Right renal cortex interstitium (tissue), 3 donors: ENCODE measurements around the gene SPDYE11. TPM values are rescaled to one million over a fixed set of nuclear protein-coding genes. Genes with fewer than 3 reads are reported as not detected.
"Not testable (repeated sequence)": the region's sequence is repeated elsewhere in the genome, so short reads cannot be mapped to it uniquely, and the experiment has no call there.

Source experiments
- DNase-seq, 3 donors: peaks; one replicate each; pipeline ENCODE4 v3.0.0-alpha.2; 2013; ENCODE audit warnings: low read depth in 3 of 3, low spot score in 2 of 3
- polyA plus RNA-seq, 3 donors: library from polyadenylated mRNA; unstranded; fragments of 120-200 nt; gene quantifications; one replicate each; pipeline ENCODE4 v1.2.1, GENCODE V29; 2013; ENCODE audit not compliant: insufficient read length in 3 of 3

SPDYE11 gene, protein sequence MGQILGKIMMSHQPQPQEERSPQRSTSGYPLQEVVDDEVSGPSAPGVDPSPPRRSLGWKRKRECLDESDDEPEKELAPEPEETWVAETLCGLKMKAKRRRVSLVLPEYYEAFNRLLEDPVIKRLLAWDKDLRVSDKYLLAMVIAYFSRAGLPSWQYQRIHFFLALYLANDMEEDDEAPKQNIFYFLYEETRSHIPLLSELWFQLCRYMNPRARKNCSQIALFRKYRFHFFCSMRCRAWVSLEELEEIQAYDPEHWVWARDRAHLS
- polyA plus RNA-seq = under 1 TPM; 0.21 to 0.50 (median 0.25) TPM

DNA sequence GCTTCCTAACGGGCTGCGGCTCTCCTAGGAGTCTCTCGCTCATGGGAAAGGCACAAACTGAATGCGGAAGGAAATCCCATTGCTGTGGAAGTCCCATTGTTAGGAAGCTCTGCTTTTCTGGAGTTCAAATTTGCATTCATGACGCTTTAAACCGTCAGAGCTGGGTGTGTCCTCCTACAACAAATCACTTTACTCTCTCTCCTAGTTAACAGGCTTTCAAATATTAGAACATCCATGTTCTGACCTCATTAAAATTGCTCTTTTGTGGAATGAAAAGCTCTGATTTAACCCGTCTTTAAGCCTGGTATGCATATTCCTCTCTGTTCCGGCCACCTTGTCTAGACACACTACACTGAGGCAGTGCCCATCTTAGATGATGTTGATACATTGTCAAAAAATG lies at the start of gene SPDYE11:
SPDYE11 (minus strand) TSS at position 101 of the 400 bp plus-strand sequence. CDS start 1,800 bp downstream, outside the sequence.
- not testable (repeated sequence) for DNase-seq

DNA sequence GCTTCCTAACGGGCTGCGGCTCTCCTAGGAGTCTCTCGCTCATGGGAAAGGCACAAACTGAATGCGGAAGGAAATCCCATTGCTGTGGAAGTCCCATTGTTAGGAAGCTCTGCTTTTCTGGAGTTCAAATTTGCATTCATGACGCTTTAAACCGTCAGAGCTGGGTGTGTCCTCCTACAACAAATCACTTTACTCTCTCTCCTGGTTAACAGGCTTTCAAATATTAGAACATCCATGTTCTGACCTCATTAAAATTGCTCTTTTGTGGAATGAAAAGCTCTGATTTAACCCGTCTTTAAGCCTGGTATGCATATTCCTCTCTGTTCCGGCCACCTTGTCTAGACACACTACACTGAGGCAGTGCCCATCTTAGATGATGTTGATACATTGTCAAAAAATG lies 28.2 kb upstream of the SPDYE11 start, which contains the start of gene SPDYE9:
SPDYE9 (minus strand) TSS at position 101 of the 400 bp plus-strand sequence. CDS start 1,800 bp downstream, outside the sequence.
- DNase-seq = not testable (repeated sequence)

DNA sequence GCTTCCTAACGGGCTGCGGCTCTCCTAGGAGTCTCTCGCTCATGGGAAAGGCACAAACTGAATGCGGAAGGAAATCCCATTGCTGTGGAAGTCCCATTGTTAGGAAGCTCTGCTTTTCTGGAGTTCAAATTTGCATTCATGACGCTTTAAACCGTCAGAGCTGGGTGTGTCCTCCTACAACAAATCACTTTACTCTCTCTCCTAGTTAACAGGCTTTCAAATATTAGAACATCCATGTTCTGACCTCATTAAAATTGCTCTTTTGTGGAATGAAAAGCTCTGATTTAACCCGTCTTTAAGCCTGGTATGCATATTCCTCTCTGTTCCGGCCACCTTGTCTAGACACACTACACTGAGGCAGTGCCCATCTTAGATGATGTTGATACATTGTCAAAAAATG lies 28.0 kb downstream of the SPDYE11 start, which contains the start of gene SPDYE8:
SPDYE8 (minus strand) TSS at position 101 of the 400 bp plus-strand sequence. CDS start 1,800 bp downstream, outside the sequence.
- DNase-seq = not testable (repeated sequence)

DNA sequence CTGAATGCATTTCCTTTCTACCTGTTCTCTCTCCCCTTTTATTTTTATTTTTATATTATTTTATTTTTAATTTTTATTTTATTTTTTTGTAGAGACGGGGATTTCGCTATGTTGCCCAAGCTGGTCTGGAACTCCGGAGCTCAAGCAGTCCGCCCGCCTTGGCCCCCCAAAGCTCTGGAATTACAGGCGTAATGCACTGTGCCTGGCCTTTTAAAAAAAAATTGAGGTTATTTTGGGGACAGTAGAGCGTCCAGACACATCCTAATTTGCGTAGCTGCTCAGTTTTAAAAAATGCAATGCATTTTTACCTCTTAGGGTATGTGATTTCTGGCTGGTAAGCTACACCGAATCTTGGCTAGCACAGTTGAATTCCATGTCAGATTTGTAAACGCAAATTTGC lies 51.2 kb downstream of the SPDYE11 start:
- not testable (repeated sequence) for DNase-seq

DNA sequence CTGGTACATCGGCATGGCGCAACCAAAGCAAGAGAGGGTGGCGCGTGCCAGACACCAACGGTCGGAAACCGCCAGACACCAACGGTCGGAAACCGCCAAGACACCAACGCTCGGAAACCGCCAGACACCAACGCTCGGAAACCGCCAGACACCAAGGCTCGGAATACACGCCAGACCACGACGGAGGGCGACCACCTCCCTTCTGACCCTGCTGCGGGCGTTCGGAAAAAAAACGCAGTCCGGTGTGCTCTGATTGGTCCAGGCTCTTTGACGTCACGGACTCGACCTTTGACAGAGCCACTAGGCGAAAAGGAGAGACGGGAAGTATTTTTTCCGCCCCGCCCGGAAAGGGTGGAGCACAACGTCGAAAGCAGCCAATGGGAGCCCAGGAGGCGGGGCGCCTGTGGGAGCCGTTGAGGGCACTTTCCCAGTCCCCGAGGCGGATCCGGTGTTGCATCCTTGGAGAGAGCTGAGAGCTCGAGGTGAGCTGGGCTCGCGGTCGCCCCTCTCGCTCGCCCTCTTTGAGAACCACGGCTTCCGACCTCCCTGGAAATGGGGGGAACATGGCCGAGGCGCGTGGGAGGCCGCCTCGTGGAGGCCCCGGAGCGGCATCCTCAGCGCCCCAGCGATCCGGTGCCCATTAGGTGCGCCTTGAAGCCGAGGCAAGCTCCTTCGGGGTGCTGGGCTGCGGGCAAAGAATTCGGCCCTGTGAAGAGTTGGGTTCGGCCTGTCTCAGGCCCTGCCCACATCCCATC lies 51.8 kb downstream of the SPDYE11 start:
- DNase-seq = not testable (repeated sequence)

DNA sequence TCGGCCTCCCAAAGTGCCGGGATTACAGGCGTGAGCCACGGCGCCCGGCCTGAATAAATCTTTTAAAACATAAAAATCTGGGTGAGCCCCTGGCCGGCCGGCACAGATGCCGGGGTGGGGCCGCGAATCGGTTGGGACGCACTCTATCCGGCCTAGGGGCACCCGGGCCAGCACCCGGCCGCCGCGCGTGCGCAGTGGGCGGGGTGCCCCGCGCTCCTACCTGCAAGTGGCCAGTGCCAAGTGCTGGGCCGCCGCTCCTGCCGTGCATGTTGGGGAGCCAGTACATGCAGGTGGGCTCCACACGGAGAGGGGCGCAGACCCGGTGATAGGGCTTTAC lies 52.4 kb downstream of the SPDYE11 start:
- DNase-seq = not testable (repeated sequence)

DNA sequence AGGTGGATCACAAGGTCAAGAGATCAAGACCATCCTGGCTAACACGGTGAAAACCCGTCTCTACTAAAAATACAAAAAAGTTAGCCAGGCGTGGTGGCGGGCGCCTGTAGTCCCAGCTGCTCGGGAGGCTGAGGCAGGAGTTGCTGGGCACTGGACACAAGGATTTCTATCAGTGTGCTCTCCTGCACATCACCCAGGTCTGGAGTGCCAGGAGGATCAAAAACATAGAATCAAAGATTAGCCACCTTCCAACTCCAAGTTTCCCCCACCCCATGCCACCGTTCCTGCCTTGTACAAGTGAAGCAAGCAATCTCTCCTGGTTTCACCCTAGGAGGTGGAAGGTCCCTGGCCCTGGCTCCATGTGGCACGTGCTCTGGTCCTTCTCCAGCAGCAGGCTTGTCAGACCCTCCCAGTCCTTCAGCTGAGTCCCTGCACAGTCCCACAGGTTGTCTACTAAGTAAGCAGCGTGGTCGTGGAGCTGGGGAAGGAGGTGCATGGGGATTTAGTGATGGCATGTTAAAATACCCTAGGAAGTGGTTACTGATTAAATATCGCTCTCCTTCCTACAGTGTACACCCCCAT lies 59.7 kb downstream of the SPDYE11 start:
- not testable (repeated sequence) for DNase-seq

Other genes with a start within 250 kb of the SPDYE11 start
- 1 to 10 TPM; 2.7 to 4.3 (median 3.1) TPM for gene TYW1B, start 229.7 kb downstream of the SPDYE11 start, polyA plus RNA-seq
- gene POM121, start 132.8 kb downstream of the SPDYE11 start, polyA plus RNA-seq = 10 to 100 TPM; 33.7 to 35.7 (median 34.3) TPM
- gene TRIM74, start 88.4 kb downstream of the SPDYE11 start, polyA plus RNA-seq = 1 to 10 TPM in 1 of 3 donors, under 1 TPM in 2; 0.69 to 1.3 (median 0.78) TPM
- under 1 TPM; 0.16 to 0.33 (median 0.21) TPM for gene SPDYE8, start 28.1 kb downstream of the SPDYE11 start, polyA plus RNA-seq
- gene SPDYE9, start 28.1 kb upstream of the SPDYE11 start, polyA plus RNA-seq = under 1 TPM; 0.16 to 0.35 (median 0.21) TPM